Pancreas (tissue), 10 donors: Measurements from ENCODE around the gene SH2D4B. TPM values are rescaled to one million over a fixed set of nuclear protein-coding genes. Genes with fewer than 3 reads are reported as not detected.

Experiments used
- ATAC-seq, 4 donors: fragments of 200-7000 bp; cut with Tn5 transposase; one replicate each; pipeline versions ENCODE4 v1.8.0 to v1.9.1; 2020; ENCODE audit warnings: mild to moderate bottlenecking in 4 of 4, moderate library complexity in 4 of 4
- DNase-seq, 6 donors: peaks; one replicate each; pipeline ENCODE4 v3.0.0-alpha.2; 2020
- FAIRE-seq: peaks from 2 replicates; lab custom pipeline; 2012; peaks lifted over from hg19 to GRCh38; lab: Jason Lieb, UNC
- H3K27ac ChIP-seq, 4 donors: fragments of 200-600 bp; sonication (generic); 1 replicate in 3 of 4; 2 replicates in 1 of 4; pipeline versions ENCODE4 v1.5.0 to v1.8.0; 2020
- H3K27me3 ChIP-seq, 4 donors: fragments of 200-600 bp; one replicate each; pipeline ENCODE4 v1.8.0; 2021
- H3K36me3 ChIP-seq, 3 donors: fragments of 200-600 bp; sonication (generic) in 1 of 3; one replicate each; pipeline versions ENCODE4 v1.5.0 to v1.8.0; 2020 to 2021
- H3K4me1 ChIP-seq, 3 donors: fragments of 200-600 bp; one replicate each; pipeline ENCODE4 v1.8.0; 2021
- H3K4me3 ChIP-seq, 4 donors: fragments of 200-600 bp; sonication (generic) in 2 of 4; one replicate each; pipeline versions ENCODE4 v1.5.0 to v1.8.0; 2020 to 2021
- H3K9me3 ChIP-seq, 4 donors: fragments of 200-600 bp; one replicate each; pipeline ENCODE4 v1.8.0; 2021
- WGBS, 2 donors: extraction: QIAGEN DNeasy Blood & Tissue Kit; methylation state at CpG; one replicate each; pipeline ENCODE4 v1.1.7; 2013; 5-methylcytosine and 5-hydroxymethylcytosine counted together
- intact Hi-C, 3 donors: fragments of 100-400 bp; cut with DNase I; formaldehyde crosslinking; loops; one replicate each; pipeline versions ENCODE4 v1.11.1 to v1.14.2; 2022
- polyA plus RNA-seq, 2 donors: library from polyadenylated mRNA; stranded (reverse); fragments of 200-250 nt; gene quantifications; one replicate each; pipeline ENCODE4 v1.2.3, GENCODE V29; 2013
- total RNA-seq, 6 donors: library from RNA; stranded (reverse); fragmentation: NEBNext Ultra II Directional in 4 of 6; extraction: Animal tissue kit (Norgen Biotek cat#: 25700) in 4 of 6; gene quantifications; one replicate each; pipeline versions ENCODE4 v1.2.1 to v1.2.4, GENCODE V29; 2021 to 2023
- TF ChIP-seq, protein P1 (sequence below), 4 donors: fragments of 200-600 bp; sonication (generic) in 3 of 4; IDR thresholded peaks; one replicate each; pipeline versions ENCODE4 v1.5.0 to v1.8.0; 2021; ENCODE audit warnings: antibody characterized with exemption in 4 of 4
- donor health status: healthy with polysubstance abuse.
- donor health status: DM: no; HTN: no; CAD: no; lungs with moderate emphysema.
- donor health status: DM: no; HTN: no; CAD: no.
- donor health status: control.
- donor health status: control.
- donor health status: Bipolar disorder and iron deficiency.
- donor health status: DM: yes; HTN: yes; CAD: no.
- donor health status: DM: no; HTN: no; CAD: no.
- donor health status: DM: no; HTN: no; CAD: no.
- donor health status: DM: yes; HTN: yes; CAD: no.

Gene SH2D4B
- total and polyA plus RNA-seq, 8 donors, result 0.02 TPM; not detected in 7

DNA sequence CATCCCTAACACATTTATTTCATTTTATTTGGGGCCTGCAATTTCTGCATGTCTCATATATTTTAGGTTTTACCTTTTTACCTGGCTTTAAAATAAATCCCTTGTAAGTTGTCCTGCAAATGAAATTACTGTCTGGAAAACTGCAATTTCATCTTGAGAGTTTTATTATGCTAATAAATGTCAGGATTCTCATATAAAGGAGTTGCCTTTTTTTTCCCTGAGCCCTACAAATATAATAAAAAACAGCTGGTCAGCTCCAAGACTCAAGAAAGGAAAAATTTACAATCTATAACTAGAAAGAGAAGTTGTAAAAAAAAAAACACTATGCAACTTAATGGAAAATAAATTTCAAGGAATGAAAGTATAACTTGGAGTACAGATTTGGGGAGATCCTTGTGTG is 108.7 kb downstream of the SH2D4B start:
- no peak for DNase-seq
- intact Hi-C loops, result no loop called here
- TF ChIP-seq, protein P1, sequence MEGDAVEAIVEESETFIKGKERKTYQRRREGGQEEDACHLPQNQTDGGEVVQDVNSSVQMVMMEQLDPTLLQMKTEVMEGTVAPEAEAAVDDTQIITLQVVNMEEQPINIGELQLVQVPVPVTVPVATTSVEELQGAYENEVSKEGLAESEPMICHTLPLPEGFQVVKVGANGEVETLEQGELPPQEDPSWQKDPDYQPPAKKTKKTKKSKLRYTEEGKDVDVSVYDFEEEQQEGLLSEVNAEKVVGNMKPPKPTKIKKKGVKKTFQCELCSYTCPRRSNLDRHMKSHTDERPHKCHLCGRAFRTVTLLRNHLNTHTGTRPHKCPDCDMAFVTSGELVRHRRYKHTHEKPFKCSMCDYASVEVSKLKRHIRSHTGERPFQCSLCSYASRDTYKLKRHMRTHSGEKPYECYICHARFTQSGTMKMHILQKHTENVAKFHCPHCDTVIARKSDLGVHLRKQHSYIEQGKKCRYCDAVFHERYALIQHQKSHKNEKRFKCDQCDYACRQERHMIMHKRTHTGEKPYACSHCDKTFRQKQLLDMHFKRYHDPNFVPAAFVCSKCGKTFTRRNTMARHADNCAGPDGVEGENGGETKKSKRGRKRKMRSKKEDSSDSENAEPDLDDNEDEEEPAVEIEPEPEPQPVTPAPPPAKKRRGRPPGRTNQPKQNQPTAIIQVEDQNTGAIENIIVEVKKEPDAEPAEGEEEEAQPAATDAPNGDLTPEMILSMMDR (IDR thresholded peaks at IDR 0.05), result no peak
- H3K9me3 ChIP-seq, result no peaks in the 10 kb centered on the region
- H3K27ac ChIP-seq, result no peak overlapping the region
- H3K27me3 ChIP-seq, result no peaks in the 10 kb centered on the region
- no peak for FAIRE-seq
- ATAC-seq, result no peak
- no peaks in the 10 kb centered on the region for H3K4me1 ChIP-seq
- no peaks in the 10 kb centered on the region for H3K36me3 ChIP-seq
- no peak overlapping the region for H3K4me3 ChIP-seq

DNA sequence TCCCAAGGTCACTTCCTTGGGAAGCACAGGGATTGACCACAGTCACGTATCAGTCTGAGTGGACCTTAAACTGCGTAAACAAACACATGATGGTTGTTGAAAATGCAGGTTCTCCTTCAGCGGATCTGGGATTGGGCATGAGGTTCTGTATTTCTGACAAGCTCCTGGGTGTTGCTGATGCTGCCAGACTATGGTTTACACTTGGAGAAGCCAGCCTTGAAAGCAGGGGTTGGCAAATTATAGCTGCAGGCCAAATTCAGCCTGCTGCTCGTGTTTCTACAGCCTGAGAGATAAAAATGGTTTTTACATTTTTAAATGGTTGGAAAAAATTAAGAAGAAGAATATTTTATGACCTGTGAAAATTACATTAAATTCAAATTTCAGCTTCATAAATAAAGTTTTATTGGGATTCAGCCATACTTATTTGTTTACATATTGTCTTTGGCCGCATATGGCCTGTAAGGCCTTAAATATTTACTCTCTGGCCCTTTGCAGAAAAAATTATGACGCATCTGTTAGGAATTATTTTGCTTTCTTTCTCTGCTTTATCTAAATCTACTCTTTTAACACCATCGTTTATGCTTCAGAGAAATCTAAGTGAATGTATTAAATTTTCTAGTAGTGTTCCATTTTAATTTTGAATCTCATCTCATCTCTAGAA is 109.6 kb downstream of the SH2D4B start:
- no peak overlapping the region for H3K4me3 ChIP-seq
- no peak for DNase-seq
- intact Hi-C loops, result no loop called here
- H3K27me3 ChIP-seq, result no peaks in the 10 kb centered on the region
- TF ChIP-seq, protein P1 (IDR thresholded peaks at IDR 0.05), result no peak
- H3K9me3 ChIP-seq, result no peaks in the 10 kb centered on the region
- FAIRE-seq, result no peak
- H3K36me3 ChIP-seq, result no peaks in the 10 kb centered on the region
- no peak for ATAC-seq
- 66 to 72% methylated on average over 7 of the region's 7 CpGs for WGBS, 2 donors
- H3K4me1 ChIP-seq, result no peaks in the 10 kb centered on the region
- H3K27ac ChIP-seq, result no peak overlapping the region

DNA sequence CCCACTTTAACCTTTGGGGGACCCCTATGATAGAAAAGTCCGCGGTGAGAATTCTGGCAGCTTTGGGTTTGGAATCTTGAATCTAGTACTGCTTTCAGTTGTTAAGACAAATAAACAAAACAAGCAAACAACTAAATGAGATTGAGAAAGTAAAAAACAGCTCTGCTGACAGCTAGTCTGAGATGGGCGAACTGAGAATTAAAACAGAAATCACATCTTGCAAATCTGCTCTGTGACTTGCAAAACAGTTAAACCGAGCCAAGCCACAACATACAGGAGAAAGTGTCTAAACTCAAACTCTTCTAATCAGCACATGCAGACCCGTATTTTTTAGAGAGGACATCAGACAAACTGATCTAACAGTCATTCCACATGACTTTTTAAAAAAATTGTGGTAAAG is 110.4 kb downstream of the SH2D4B start:
- FAIRE-seq, result no peak
- Histone ChIP-seq H3K4me3 (no peak overlapping the region), H3K9me3 (no peaks in the 10 kb centered on the region), H3K4me1 (no peaks in the 10 kb centered on the region), H3K27ac (no peak overlapping the region), H3K27me3 (no peaks in the 10 kb centered on the region), H3K36me3 (no peaks in the 10 kb centered on the region)
- WGBS, 2 donors, result 73 to 75% methylated on average over 5 of the region's 5 CpGs
- TF ChIP-seq, protein P1 (IDR thresholded peaks at IDR 0.05), result no peak
- intact Hi-C loops, result no loop called here
- DNase-seq, result no peak
- no peak for ATAC-seq

DNA sequence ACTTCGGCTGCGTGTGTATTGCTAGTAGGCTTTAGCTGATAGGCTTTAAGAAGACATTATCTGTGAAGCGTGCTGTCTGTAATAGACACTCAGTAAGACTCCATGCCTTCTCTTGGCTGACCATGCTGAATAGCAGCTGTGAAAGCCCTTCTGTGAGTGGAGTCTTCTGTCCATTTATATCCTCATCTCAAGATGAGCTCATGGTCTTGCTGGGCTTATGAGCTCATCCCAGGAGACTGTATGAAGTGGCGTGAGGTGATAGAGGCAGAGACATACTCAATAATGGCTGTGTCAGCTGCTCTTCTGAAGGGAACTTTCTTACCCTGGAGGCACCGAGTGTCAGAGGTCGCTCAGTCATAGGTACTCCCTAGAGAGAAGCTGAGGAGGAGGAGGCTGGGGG is 111.5 kb downstream of the SH2D4B start:
- ATAC-seq, result no peak

DNA sequence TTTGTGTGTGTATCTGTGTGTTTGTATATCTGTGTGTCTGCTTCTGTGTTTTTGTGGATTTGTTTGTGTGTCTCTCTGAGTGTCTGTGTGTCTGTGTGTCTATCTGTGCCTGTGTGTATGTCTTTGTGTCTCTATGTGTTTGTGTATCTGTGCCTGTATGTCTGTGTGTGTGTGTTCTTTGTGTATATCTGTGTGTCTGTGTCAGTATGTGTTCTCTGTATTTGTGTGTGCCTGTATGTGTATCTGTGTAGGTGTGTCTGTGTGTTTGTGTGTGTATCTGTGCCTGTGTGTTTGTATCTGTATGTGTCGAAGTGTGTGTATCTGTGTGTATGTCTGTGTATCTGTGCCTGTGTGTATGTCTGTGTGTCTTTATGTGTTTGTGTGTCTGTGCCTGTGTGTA is 118.2 kb downstream of the SH2D4B start:
- Histone ChIP-seq H3K9me3 (no peaks in the 10 kb centered on the region), H3K27ac (no peak overlapping the region), H3K4me3 (no peak overlapping the region), H3K36me3 (no peaks in the 10 kb centered on the region), H3K4me1 (no peaks in the 10 kb centered on the region), H3K27me3 (no peaks in the 10 kb centered on the region)
- 78% methylated on average over 1 of the region's 1 CpG for WGBS, 2 donors
- intact Hi-C loops, result no loop called here
- TF ChIP-seq, protein P1 (IDR thresholded peaks at IDR 0.05), result no peak
- no peak for DNase-seq
- no peak for ATAC-seq
- no peak for FAIRE-seq

More for the DNA sequence above, 111.5 kb downstream of the SH2D4B start:
- H3K36me3 ChIP-seq, result no peaks in the 10 kb centered on the region
- H3K4me1 ChIP-seq, result no peaks in the 10 kb centered on the region
- DNase-seq (no peak), FAIRE-seq (no peak)
- H3K27ac ChIP-seq, result no peak overlapping the region
- TF ChIP-seq, protein P1 (IDR thresholded peaks at IDR 0.05), result no peak
- no peak overlapping the region for H3K4me3 ChIP-seq
- H3K27me3 ChIP-seq, result no peaks in the 10 kb centered on the region
- intact Hi-C loops, result no loop called here
- H3K9me3 ChIP-seq, result no peaks in the 10 kb centered on the region
- 83 to 90% methylated on average over 6 of the region's 6 CpGs for WGBS, 2 donors
